HG03439 (cell line): Measurements from ENCODE around the gene HIPK1.
"Not testable (repeated sequence)": the region's sequence is repeated elsewhere in the genome, so short reads cannot be mapped to it uniquely, and the experiment has no call there.

Source experiments
- ATAC-seq: cut with Tn5 transposase; IDR thresholded peaks from one replicate; pipeline ENCODE4 v1.9.1; 2021; ENCODE audit warnings: mild to moderate bottlenecking, moderate library complexity; ENCODE audit not compliant: unreplicated experiment

The HIPK1 gene

GRCh38 chr1:114008993-114009392, 79.9 kb downstream of the HIPK1 start:
- no peak for ATAC-seq

- ATAC-seq, result no peak
These were observed 80.3 kb downstream of the HIPK1 start for GRCh38 chr1:114009393-114009792.

GRCh38 chr1:114010433-114011184, 81.5 kb downstream of the HIPK1 start:
- ATAC-seq, result no peak

- ATAC-seq, result no peak
These were observed 82.7 kb downstream of the HIPK1 start for GRCh38 chr1:114011796-114012195.

- ATAC-seq, result no peak
These were observed 86.0 kb downstream of the HIPK1 start for GRCh38 chr1:114015075-114015474.

GRCh38 chr1:114019724-114020123, 90.6 kb downstream of the HIPK1 start:
- ATAC-seq, result not testable (repeated sequence)

GRCh38 chr1:114021665-114022099, 92.6 kb downstream of the HIPK1 start:
- no peak for ATAC-seq

- no peak for ATAC-seq
These were observed 93.8 kb downstream of the HIPK1 start for GRCh38 chr1:114022877-114023276.

GRCh38 chr1:114023377-114023776, 94.3 kb downstream of the HIPK1 start:
- no peak for ATAC-seq

GRCh38 chr1:114024049-114024448, 94.9 kb downstream of the HIPK1 start:
- ATAC-seq, result no peak

GRCh38 chr1:114025609-114026401, 96.7 kb downstream of the HIPK1 start:
- no peak for ATAC-seq

GRCh38 chr1:114026797-114027196, 97.7 kb downstream of the HIPK1 start:
- ATAC-seq, result no peak
